SU-DHL-6 (cell line): ENCODE data around the gene AFF3.

Source experiments
- H2AFZ ChIP-seq: fragments of 200-600 bp; sonication (generic); 2 replicates; pipeline ENCODE4 v1.6.1; 2014; ENCODE audit warnings: low read depth, mild to moderate bottlenecking, moderate library complexity, mixed read lengths, antibody characterized with exemption, low read length; ENCODE audit not compliant: severe bottlenecking
- H3F3A ChIP-seq: fragments of 200-600 bp; shearing (Covaris generic); 2 replicates; pipeline ENCODE4 v1.6.0; 2016; ENCODE audit warnings: antibody characterized with exemption, mild to moderate bottlenecking; ENCODE audit not compliant: insufficient read depth
- H3K27ac ChIP-seq: fragments of 200-600 bp; sonication (generic); 2 replicates; pipeline ENCODE4 v1.5.1; 2016; ENCODE audit warnings: low read depth, mild to moderate bottlenecking, low read length, moderate library complexity, mixed read lengths
- H3K27me3 ChIP-seq: fragments of 200-600 bp; sonication (generic), shearing (Covaris generic); 2 replicates; pipeline ENCODE4 v1.6.0; 2014; ENCODE audit warnings: mild to moderate bottlenecking, low read length
- H3K36me3 ChIP-seq: fragments of 200-600 bp; sonication (generic); 2 replicates; pipeline ENCODE4 v1.6.1; 2014; ENCODE audit warnings: mild to moderate bottlenecking, low read length, mixed read lengths
- H3K4me2 ChIP-seq: fragments of 300-600, 200-600 bp; shearing (Covaris generic), sonication (generic); 2 replicates; pipeline ENCODE4 v1.6.0; 2014; ENCODE audit warnings: low read length, low read depth, mild to moderate bottlenecking; ENCODE audit not compliant: poor library complexity, severe bottlenecking
- H3K4me3 ChIP-seq: fragments of 200-600 bp; sonication (generic); 2 replicates; pipeline ENCODE4 v1.5.1; 2014; ENCODE audit warnings: antibody characterized with exemption, low read length, mild to moderate bottlenecking, mixed read lengths; ENCODE audit not compliant: insufficient read depth, poor library complexity, severe bottlenecking
- H3K79me2 ChIP-seq: fragments of 200-600 bp; sonication (generic); 2 replicates; pipeline ENCODE4 v1.6.1; 2014; ENCODE audit warnings: mild to moderate bottlenecking, low read length, moderate library complexity; ENCODE audit not compliant: insufficient read depth
- H3K9ac ChIP-seq: fragments of 200-600 bp; sonication (generic); 2 replicates; pipeline ENCODE4 v1.7.0; 2014; ENCODE audit warnings: mild to moderate bottlenecking, low read length
- H3K9me2 ChIP-seq: fragments of 200-600 bp; sonication (generic); replicated peaks from 2 replicates; pipeline ENCODE4 v1.6.1; 2014; ENCODE audit warnings: low read length; ENCODE audit not compliant: insufficient read depth
- H3K9me3 ChIP-seq: fragments of 200-600 bp; sonication (generic); 2 replicates; pipeline ENCODE4 v1.6.1; 2014; ENCODE audit warnings: low read length, mixed read lengths; ENCODE audit not compliant: insufficient read depth
- H4K20me1 ChIP-seq: fragments of 200-600 bp; sonication (generic); 2 replicates; pipeline ENCODE4 v1.6.1; 2014; ENCODE audit warnings: low read depth, mild to moderate bottlenecking, antibody characterized with exemption, low read length, moderate library complexity, mixed read lengths
- EZH2phosphoT487 ChIP-seq: fragments of 200-600 bp; sonication (generic), shearing (Covaris generic); conservative IDR thresholded peaks from 2 replicates; pipeline ENCODE4 v1.6.1; 2018; ENCODE audit warnings: mild to moderate bottlenecking, antibody characterized with exemption, low read length, moderate library complexity, mixed read lengths
- TF ChIP-seq, protein P1 (sequence below): fragments of 200-600 bp; sonication (generic); IDR thresholded peaks from one replicate; pipeline ENCODE4 v1.5.1; 2017; ENCODE audit warnings: antibody characterized with exemption, mild to moderate bottlenecking, low read length, moderate library complexity; ENCODE audit not compliant: insufficient read depth, poor library complexity, severe bottlenecking

Gene AFF3

DNA sequence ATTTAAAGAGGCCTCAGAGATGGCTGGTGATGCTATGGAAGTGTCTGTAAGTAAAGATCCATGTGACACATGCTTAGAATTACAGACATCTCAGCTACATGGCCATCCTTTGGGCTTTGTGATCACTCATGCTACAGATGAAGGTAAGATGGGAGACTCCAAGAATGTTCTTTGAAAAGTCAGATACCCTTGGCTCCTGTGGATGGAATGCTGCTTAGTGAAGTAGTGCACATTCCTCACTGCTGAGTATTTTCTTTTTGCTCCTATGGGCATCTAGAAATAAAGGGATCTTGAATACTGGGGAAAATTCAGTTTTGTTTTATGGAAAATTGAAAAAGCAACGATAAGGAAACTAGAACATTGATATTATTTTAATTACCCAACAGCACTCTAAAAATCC, 597.3 kb downstream of the AFF3 start:
- Histone ChIP-seq H3F3A (no peaks in the 10 kb centered on the region), H4K20me1 (no peaks in the 10 kb centered on the region), H3K9me3 (no peaks in the 10 kb centered on the region), H3K79me2 (no peaks in the 10 kb centered on the region), H3K27me3 (no peaks in the 10 kb centered on the region), H3K4me2 (no peak overlapping the region), H3K9ac (no peak overlapping the region), H2AFZ (no peak overlapping the region), H3K9me2 (no peaks in the 10 kb centered on the region), H3K27ac (no peak overlapping the region), H3K36me3 (no peaks in the 10 kb centered on the region), H3K4me3 (no peak overlapping the region)
- TF ChIP-seq EZH2phosphoT487, result no peak
- TF ChIP-seq, protein P1, sequence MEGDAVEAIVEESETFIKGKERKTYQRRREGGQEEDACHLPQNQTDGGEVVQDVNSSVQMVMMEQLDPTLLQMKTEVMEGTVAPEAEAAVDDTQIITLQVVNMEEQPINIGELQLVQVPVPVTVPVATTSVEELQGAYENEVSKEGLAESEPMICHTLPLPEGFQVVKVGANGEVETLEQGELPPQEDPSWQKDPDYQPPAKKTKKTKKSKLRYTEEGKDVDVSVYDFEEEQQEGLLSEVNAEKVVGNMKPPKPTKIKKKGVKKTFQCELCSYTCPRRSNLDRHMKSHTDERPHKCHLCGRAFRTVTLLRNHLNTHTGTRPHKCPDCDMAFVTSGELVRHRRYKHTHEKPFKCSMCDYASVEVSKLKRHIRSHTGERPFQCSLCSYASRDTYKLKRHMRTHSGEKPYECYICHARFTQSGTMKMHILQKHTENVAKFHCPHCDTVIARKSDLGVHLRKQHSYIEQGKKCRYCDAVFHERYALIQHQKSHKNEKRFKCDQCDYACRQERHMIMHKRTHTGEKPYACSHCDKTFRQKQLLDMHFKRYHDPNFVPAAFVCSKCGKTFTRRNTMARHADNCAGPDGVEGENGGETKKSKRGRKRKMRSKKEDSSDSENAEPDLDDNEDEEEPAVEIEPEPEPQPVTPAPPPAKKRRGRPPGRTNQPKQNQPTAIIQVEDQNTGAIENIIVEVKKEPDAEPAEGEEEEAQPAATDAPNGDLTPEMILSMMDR, result no peak

DNA sequence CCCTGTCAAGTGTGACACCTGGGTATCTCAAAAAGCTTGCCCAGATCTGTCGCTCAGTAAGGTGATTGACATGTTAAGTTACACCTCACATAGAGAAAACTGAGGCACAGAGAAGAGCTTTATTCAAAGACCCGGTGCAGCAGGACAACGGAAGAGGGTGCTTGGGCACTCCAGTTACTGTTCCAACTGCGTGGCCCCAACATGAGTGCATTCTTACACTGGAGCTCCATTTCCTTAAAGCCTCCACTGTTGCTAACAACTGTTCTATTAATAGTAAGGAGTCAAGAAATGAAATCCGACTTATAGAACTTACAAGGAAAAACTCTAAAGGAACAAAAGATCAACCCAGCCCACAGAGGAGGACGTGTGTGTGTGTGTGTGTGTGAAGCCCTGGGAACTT, 597.8 kb downstream of the AFF3 start:
- TF ChIP-seq EZH2phosphoT487, result no peak
- TF ChIP-seq, protein P1, result no peak
- Histone ChIP-seq H3K9ac (no peak overlapping the region), H3K4me3 (no peak overlapping the region), H3K79me2 (no peaks in the 10 kb centered on the region), H3K9me2 (no peaks in the 10 kb centered on the region), H2AFZ (no peak overlapping the region), H3K36me3 (no peaks in the 10 kb centered on the region), H4K20me1 (no peaks in the 10 kb centered on the region), H3K27ac (no peak overlapping the region), H3K27me3 (no peaks in the 10 kb centered on the region), H3F3A (no peaks in the 10 kb centered on the region), H3K9me3 (no peaks in the 10 kb centered on the region), H3K4me2 (no peak overlapping the region)

DNA sequence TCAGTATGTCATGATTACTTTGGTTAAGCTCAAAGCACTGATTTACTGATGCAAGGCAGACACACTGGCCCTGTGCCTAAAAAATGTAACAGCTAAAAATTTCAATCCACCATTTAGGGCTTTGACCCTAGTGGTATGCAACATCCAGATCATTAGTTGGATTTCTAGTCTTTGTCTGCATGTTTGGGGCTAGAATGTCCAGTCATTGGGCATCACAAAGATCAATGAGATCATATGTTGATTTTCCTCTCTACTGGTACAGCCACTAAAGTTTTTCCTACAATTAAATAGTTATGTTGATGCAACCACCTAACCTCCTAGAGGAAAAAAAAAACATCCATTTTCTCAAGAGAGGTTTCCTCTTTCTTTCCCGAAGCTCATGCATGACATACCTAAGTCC, 599.1 kb downstream of the AFF3 start:
- H4K20me1 ChIP-seq, result no peaks in the 10 kb centered on the region
- no peaks in the 10 kb centered on the region for H3K9me3 ChIP-seq
- no peak overlapping the region for H3K4me2 ChIP-seq
- H3F3A ChIP-seq, result no peaks in the 10 kb centered on the region
- no peaks in the 10 kb centered on the region for H3K27me3 ChIP-seq
- no peaks in the 10 kb centered on the region for H3K36me3 ChIP-seq
- no peak overlapping the region for H3K4me3 ChIP-seq
- no peak overlapping the region for H3K27ac ChIP-seq
- H3K9ac ChIP-seq, result no peak overlapping the region
- TF ChIP-seq, protein P1, result no peak
- TF ChIP-seq EZH2phosphoT487, result no peak
- H3K79me2 ChIP-seq, result no peaks in the 10 kb centered on the region
- no peak overlapping the region for H2AFZ ChIP-seq
- no peaks in the 10 kb centered on the region for H3K9me2 ChIP-seq
